Myocyte (in vitro differentiated cells): ENCODE measurements around the gene AGAP1. TPM values are rescaled to one million over a fixed set of nuclear protein-coding genes. Genes with fewer than 3 reads are reported as not detected.
A peak's percentile ranks its signal among the peaks of the same experiment; 100 is the strongest.

Experiments
- DNase-seq: peaks from one replicate; pipeline ENCODE4 v3.0.0-alpha.2; 2012; ENCODE audit warnings: low read depth
- total RNA-seq: library from RNA; depleted of rRNA; stranded (reverse); fragments of >200 nt; gene quantifications from 2 replicates; pipeline ENCODE4 v1.2.3, GENCODE V29; 2014

AGAP1 gene
- total RNA-seq, 1 donor from 2014 or later = 15.5 TPM

GRCh38 chr2:235507928-235508327 lies 14.1 kb downstream of the AGAP1 start:
- no peak for DNase-seq

DNA sequence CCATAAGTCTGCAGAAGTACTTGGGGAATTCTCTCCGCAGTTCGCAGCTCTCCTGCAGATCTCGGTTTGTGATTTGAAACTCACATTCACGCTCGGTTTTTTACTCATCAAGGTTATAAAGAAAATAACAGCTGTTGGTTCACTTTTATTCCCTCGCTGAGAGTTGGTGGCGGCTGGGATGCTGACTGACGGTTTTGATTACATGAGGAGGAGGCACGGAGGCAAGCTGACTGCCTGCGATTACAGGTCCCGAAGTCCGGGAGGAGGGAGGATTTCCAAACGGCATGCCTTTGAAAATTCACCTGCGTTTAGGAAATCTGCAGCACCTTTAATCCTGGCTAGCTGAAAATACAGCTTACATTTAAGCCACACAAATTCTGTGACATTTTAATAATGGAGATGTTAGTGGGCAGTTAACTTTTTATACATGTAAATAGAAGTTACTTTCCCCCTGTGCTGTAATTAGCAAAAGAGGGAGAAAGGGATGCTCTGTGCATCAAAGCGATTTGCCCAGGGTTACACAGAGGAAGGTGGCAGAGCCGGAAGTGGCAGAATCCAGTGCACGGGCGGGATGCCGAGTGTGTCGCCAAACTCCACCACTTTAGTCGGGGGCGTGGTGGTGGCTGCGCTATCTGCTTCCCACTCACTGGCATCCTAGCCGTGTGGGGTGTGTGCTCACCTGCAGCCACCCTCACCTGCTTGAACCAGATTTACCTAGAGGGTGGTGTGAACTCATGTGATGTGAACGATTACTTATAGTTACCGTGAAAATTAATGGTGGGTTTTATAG lies 14.7 kb downstream of the AGAP1 start:
- DNase-seq = no peak

GRCh38 chr2:235510318-235510717 lies 16.5 kb downstream of the AGAP1 start:
- DNase-seq = no peak

DNA sequence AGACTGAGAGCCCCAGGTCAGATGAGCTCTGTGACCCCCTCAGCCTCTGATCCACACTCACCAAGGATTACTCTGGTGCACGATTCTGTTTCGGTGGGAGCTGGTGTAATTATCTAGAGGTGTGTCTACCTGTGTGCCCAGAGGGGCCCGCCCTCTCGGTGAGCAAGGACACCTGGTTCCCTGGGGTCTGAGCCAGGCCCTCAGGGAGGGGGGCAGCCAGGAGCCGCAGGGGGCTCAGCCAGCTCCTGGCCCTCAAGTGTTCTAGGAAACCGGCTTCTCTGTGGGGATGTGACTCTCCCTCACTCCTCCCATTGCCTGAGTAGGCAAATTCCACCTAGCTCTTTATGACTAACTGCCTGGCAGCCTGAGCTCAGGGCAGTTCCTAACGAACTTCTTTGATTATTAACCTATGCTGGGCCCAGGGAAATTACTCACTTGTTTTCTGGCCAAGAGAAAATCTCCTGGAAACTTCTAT lies 17.4 kb downstream of the AGAP1 start:
- peak; percentile 46 for DNase-seq

DNA sequence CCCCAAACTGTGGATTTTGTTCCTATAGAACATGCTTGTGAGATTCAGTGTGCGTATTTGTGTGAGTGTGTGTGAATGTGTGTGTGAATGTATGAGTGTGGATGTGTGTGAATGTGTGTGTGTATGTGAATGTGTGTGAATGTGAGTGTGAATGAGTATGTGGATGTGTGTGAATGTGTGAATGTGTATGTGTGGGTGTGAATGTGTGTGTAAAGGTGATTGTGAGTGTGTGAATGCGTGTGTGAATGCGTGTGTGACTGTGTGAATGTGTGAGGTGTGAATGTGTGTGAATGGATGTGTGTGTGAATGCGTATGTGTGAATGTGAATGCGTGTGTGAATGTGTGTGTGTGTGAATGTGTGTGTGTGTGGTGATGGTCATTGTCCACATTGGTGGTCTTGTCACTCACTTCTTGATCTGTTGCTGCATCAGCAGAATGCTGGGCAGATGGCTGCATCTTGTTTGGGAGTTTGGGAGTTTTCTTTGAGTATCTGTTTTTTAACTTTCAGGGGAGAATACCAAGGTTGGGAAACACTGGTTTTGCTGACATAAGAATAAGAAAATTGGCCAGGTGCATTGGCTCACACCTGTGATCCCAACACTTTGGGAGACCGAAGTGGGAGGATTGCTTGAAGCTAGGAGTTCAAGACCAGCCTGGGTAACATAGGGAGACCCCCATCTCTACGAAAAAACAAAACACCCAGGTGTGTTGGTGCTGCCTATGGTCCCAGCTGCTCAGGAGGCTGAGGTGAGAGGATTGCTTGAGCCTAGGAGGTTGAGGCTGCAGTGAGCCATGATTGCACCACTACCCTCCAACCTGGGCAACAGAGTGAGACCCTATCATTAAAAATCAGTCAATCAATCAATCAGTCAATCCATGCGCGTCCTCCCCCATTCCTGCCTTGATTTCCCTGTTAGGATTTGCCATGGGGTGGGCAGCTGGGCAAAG lies 18.2 kb downstream of the AGAP1 start:
- DNase-seq = no peak

DNA sequence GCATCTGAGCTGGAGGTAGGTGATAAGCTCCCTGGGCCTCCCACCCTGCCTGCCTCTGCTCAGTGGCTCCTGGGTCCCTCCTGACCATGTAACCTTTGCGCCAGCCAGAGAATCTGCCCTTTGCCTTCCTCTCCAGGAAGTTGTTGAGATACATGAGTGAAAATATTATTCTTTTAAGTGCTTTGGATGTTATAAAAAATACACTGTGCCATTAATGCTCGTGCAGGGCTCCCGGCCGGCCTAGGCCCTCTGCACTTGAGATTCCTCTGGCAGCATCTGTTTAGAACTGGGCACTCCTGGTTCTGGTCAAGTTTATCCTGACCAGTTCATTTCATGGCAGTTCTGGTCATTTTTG lies 18.8 kb downstream of the AGAP1 start:
- DNase-seq = no peak

DNA sequence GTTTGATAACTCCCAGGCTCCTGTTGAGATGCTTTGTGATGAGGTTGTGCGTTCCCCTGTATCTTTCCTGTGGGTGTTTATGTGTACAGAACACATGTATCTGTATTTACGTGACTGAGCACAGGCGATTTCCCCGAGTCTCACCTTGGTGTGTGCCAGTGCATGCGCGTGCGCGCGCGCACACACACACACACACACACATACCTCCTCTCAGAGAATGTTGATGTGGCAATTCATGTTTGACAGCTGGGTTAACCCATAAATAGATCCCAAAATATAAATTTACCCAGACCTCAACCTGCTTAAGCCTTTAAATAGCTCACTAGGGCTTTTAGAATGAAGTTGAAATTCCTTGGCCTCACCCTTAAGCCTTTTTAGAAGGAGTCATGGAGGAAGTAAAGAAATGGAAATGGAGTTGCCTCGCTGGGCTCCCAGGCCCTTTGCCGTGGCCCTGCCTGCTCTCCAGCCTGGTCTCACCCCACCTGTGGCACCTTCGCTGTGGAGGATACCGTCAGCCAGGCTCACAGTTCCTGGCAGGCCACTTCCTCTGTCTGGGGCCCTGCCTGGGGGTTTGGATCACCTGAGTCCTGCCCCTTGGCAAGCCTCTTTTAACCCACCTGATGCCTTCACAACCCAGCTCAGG lies 20.3 kb downstream of the AGAP1 start:
- peak; percentile 46 for DNase-seq

DNA sequence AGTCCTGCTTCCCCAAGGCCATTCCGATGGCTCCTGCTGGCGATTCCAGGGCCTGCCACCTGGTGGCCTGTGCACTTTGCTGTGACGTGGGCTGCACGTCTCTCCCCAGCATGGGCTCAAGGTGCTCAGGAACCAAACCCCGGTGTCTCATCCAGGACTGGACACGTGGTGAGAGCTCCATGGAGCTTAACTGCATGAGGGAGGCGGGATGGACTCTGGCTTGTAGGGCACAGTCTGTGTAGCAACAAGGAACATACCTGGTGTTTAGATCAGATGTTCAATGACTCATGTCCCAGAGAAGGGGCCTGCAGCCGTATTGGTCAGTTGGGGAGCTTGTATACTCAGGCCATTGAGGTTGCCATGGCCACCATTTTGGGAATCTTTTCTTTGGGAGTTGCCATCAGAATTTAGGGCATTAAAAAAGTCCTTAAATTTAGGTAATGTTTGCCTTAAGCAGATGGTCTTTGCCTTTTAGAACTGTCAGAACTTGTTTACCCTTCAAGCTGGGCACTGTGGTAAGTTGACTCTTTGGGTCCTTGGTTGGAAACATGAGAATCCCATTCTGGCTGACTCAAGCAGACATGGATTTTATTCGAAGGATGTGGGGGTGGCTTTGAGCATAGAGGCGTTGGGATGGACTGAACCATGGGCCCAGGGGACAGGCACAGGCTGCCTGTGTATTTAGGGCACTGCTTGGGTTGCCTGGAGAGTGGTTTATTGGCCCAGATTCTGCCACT lies 21.0 kb downstream of the AGAP1 start:
- DNase-seq = peak; percentile 60

DNA sequence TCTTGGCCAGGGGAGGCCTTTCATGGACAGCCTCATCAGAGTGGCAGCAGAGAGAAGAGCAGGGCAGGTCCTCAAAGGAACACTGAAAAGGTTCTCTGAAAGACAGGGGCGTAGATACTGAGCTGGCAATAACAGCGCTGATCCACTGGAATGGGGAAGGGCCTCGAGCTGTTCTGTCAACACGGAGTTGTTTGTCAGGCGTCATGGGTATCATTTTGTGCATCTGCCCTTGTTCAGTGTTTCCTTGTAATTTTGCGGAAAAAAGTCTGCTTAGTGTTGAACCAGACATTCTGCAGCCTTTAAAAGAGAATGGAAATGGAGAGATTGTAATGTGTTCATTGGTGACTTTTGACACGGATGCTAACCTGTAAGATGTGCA lies 21.5 kb downstream of the AGAP1 start:
- no peak for DNase-seq

GRCh38 chr2:235515821-235516220 lies 22.0 kb downstream of the AGAP1 start:
- DNase-seq = no peak

GRCh38 chr2:235516257-235516656 lies 22.4 kb downstream of the AGAP1 start:
- no peak for DNase-seq

GRCh38 chr2:235518322-235519090 lies 24.7 kb downstream of the AGAP1 start:
- peak; percentile 73 for DNase-seq

DNA sequence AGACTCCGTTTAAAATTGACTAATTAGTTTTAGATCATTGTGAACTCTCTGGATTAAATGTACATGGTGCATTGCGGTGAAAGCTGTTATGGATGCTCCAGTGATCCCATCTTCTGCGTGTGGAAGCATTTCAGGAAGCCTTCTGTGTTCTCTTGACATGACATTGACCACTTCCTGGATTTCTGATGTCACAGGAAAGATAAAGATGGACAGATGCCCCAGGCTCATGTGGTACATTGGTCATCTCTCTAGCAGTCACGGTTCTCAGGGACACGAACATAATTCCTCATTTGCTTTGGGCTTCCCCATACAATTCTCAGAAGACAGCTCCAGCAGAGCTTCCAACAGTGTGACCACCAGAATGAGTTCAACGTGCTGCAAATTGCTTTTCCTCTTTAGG lies 26.9 kb downstream of the AGAP1 start:
- no peak for DNase-seq

DNA sequence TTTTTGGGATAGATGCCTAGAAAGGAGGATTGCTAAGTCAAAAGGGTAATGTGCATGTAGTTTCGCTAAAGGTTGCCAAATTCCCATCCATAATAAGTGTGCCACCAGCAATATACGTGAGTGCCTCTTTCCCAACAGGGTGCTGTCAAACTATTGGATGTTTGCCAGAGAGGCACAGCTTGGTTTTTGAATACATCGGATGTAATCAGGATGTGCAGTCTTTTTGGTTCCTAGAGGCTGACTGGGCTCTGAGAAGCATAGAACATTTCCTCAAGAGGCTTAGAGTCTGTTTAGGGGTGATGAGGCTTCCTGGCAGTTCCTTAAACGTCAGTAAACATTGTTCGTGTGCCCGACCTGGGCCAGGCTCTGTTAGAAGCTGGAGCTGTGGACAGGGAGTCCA lies 28.0 kb downstream of the AGAP1 start:
- DNase-seq = no peak

DNA sequence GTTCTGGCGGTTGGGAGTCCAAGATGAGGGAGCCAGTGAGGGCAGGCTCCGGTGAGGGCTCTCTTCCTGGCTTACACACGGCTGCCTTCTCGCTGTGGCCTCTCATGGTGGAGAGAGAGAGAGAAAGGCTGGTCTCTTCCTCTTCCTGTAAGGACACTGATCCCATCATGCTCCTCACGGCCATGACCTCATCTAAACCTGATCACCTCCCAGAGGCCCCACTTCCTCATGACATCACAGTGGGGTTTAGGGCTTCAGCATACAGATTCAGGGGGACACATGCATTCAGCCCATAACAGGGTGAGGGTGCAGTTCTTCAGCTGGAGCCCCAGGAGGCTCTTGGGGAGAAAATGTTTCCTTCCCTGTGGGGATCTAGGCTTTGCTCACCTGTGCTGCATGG lies 29.2 kb downstream of the AGAP1 start:
- DNase-seq = no peak

DNA sequence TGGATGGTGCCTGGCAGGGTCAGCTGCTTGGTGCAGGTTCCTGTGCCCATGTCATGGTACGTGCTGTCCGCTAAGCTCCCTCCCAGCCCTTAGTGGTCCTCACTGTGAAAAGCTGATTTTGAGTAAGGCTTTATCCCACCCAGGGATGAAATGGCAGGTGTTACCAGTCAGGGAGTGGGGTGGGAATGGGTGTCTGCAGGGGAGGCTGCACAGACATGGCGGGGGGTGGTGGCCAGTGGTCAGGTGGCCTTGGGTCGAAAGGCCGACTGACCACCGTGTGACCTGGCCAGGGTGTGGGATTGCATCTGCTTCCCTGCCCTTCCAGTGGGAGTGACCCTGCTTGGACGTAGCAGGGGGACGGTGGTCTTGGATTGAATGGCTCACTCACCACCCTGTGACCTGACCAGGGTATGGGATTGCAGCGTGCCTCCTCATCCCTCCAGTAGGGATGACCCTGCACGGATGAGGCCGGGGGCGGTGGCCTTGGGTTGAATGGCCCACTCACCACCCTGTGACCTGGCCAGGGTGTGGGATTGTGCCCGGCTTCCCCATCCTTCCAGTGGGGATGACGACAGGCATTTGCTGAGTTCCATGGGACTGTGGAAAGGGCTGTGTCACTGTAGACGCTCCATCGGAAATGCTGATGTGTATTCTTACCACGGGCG lies 29.8 kb downstream of the AGAP1 start:
- DNase-seq = no peak

DNA sequence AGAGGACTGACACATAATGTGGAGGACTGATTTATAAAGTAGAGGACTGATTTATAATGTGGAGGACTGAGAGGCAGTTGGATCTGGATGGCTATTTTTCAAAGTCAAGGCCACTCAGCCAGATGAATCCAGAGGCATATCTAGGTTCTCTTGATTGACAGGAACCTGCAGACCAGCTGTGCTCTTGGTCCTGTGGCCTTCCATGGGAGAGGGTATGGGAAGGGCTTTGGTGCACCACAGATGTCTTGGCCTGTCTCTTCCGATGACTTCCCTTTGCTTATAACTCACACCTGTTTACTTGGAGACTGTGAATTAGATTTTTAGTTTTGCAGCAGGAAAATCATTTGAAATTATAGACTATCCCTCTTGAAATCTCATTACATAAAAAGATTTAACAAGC lies 32.3 kb downstream of the AGAP1 start:
- DNase-seq = peak; percentile 67

- no peak for DNase-seq
Observed at GRCh38 chr2:235527806-235528469, 34.1 kb downstream of the AGAP1 start.

DNA sequence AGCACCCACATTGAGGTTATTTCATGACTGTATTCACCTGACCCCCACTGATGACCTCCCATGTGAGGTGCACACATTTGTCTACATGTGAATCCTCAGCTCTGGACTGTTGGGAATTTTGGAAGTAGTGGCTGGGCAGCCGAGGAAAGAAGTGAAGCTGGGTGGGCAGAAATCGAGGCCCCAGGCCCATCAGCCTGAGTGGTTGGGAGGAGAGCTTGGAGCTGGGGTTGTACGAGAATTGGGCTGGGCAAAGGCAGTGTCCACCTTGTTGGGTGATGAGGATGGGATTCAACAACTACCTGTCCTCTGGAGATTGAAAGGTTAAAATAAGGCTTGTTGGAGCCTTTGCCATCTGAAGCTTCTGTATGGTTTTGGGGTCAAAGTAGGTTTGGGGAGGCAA lies 35.8 kb downstream of the AGAP1 start:
- DNase-seq = no peak
